Bronchus fibroblast of lung (primary cell): ENCODE measurements around the gene RTCB. TPM values are rescaled to one million over a fixed set of nuclear protein-coding genes. Genes with fewer than 3 reads are reported as not detected.

ENCODE experiments used
- total RNA-seq: library from RNA; depleted of rRNA; stranded (reverse); fragments of >200 nt; gene quantifications from 2 replicates; pipeline ENCODE4 v1.2.3, GENCODE V29; 2015

RTCB gene
- 87.9 and 88.2 TPM in 2 replicates for total RNA-seq

GRCh38 chr22:32411829-32412592 lies at the start of gene RTCB:
TSS of gene RTCB (minus strand) at chr22:32412247. CDS start at chr22:32412156, 91 bp downstream.

GRCh38 chr22:32357567-32357966 lies 54.5 kb downstream of the RTCB start, which contains the start of gene RFPL3:
TSS of gene RFPL3 (plus strand) at chr22:32357867. CDS start at chr22:32358072, 205 bp downstream.

Other genes with a start within 250 kb of the RTCB start
- not detected in 2 replicates for gene RFPL2, start 207.2 kb downstream of the RTCB start, total RNA-seq
- 0.15 TPM in 1 of 2 replicates, not detected in the other for gene SLC5A4, start 156.9 kb downstream of the RTCB start, total RNA-seq
- not detected in 2 replicates for gene RFPL3, start 54.4 kb downstream of the RTCB start, total RNA-seq
- not detected in 2 replicates for gene BPIFC, start 52.2 kb upstream of the RTCB start, total RNA-seq
- 72.2 and 79.2 TPM in 2 replicates for gene FBXO7, start 62.6 kb upstream of the RTCB start, total RNA-seq